H1 (cell line): ENCODE results near the gene HDAC2. TPM values are rescaled to one million over a fixed set of nuclear protein-coding genes. Genes with fewer than 3 reads are reported as not detected.

Experiments
- CTCF ChIA-PET: fragments of 300-600 bp; sonication (Branson Sonifier 250); formaldehyde crosslinking; loops from one replicate; lab custom pipeline; 2021; ENCODE audit not compliant: partially characterized antibody; lab: Charles Lee
- POLR2A ChIA-PET: fragments of 300-600 bp; sonication (Branson Sonifier 250); formaldehyde crosslinking; loops from one replicate; lab custom pipeline; 2021; ENCODE audit warnings: inconsistent platforms; ENCODE audit not compliant: partially characterized antibody; lab: Charles Lee
- DNase-seq, 2 experiments: peaks; one replicate each; pipeline versions ENCODE4 v3.0.0 to v3.0.0-alpha.2; 2010 to 2022; ENCODE audit warnings: low spot score in 2 of 2, low read depth in 1 of 2, mixed read lengths in 1 of 2
- FAIRE-seq: peaks from 2 replicates; lab custom pipeline; 2011; peaks lifted over from hg19 to GRCh38; lab: Jason Lieb, UNC
- H2AFZ ChIP-seq: 2 replicates; pipeline ENCODE4 v1.8.1; 2012; ENCODE audit warnings: low read length, inconsistent platforms
- H2AK5ac ChIP-seq: 2 replicates; pipeline ENCODE4 v1.6.1; 2013; ENCODE audit warnings: low read depth, low read length
- H2BK120ac ChIP-seq: replicated peaks from 2 replicates; pipeline ENCODE3; 2013; ENCODE audit warnings: low read depth, low read length, inconsistent platforms
- H2BK12ac ChIP-seq: 2 replicates; pipeline ENCODE4 v1.6.1; 2013; ENCODE audit warnings: low read depth, low read length
- H2BK15ac ChIP-seq: 2 replicates; pipeline ENCODE4 v1.6.1; 2013; ENCODE audit warnings: low read length
- H2BK20ac ChIP-seq: 2 replicates; pipeline ENCODE4 v1.6.1; 2013; ENCODE audit warnings: low read length
- H2BK5ac ChIP-seq: 2 replicates; pipeline ENCODE4 v1.6.1; 2013; ENCODE audit warnings: low read depth, low read length
- H3K14ac ChIP-seq: 2 replicates; pipeline ENCODE4 v1.6.1; 2013; ENCODE audit warnings: inconsistent platforms; ENCODE audit not compliant: insufficient read length
- H3K18ac ChIP-seq: 2 replicates; pipeline ENCODE4 v1.6.1; 2013; ENCODE audit warnings: low read length; ENCODE audit errors: extremely low read depth
- H3K23ac ChIP-seq: 2 replicates; pipeline ENCODE4 v1.6.1; 2013; ENCODE audit warnings: inconsistent platforms; ENCODE audit not compliant: insufficient read length
- H3K23me2 ChIP-seq: 2 replicates; pipeline ENCODE4 v1.6.1; 2013; ENCODE audit warnings: low read depth, low read length
- H3K27ac ChIP-seq: 2 replicates; pipeline ENCODE4 v1.6.1; 2011; ENCODE audit warnings: low read depth, low read length, inconsistent platforms
- H3K27me3 ChIP-seq, 4 experiments: replicated peaks in 1 of 4; 1 replicate in 1 of 4; 2 replicates in 3 of 4; pipeline versions ENCODE4 v1.6.1 to v1.8.1; 2011 to 2013; ENCODE audit warnings: low read length in 3 of 4, mild to moderate bottlenecking in 3 of 4, inconsistent platforms in 2 of 4, mixed read lengths in 2 of 4, moderate library complexity in 1 of 4; ENCODE audit not compliant: control insufficient read depth in 3 of 4, insufficient read depth in 3 of 4; ENCODE audit errors: extremely low read depth in 1 of 4
- H3K36me3 ChIP-seq, 4 experiments: 2 replicates each; pipeline versions ENCODE4 v1.6.1 to v1.8.1; 2011 to 2013; ENCODE audit warnings: mild to moderate bottlenecking in 4 of 4, low read length in 3 of 4, moderate library complexity in 2 of 4, control low read depth in 1 of 4, inconsistent platforms in 1 of 4; ENCODE audit not compliant: insufficient read depth in 4 of 4, control insufficient read depth in 2 of 4
- H3K4ac ChIP-seq: replicated peaks from 2 replicates; pipeline ENCODE3; 2013; ENCODE audit warnings: low read length, low read depth, mixed read lengths, inconsistent platforms; ENCODE audit not compliant: insufficient read length
- H3K4me1 ChIP-seq, 4 experiments: replicated peaks in 1 of 4; 1 replicate in 1 of 4; 2 replicates in 3 of 4; pipeline versions ENCODE4 v1.6.1 to v1.8.1; 2011 to 2013; ENCODE audit warnings: low read length in 3 of 4, inconsistent platforms in 2 of 4, mixed read lengths in 1 of 4; ENCODE audit not compliant: insufficient read depth in 4 of 4, control insufficient read depth in 3 of 4
- H3K4me2 ChIP-seq, 2 experiments: 2 replicates each; pipeline versions ENCODE4 v1.6.1 to v1.8.1; 2011 to 2013; ENCODE audit warnings: low read depth in 2 of 2, low read length in 2 of 2, control low read depth in 1 of 2, inconsistent platforms in 1 of 2, mild to moderate bottlenecking in 1 of 2; ENCODE audit not compliant: insufficient read depth in 1 of 2
- H3K4me3 ChIP-seq, 4 experiments: fragments of 200-600, 300-600 bp in 1 of 4; sonication (generic), shearing (Covaris generic), sonication (Bioruptor Twin) in 1 of 4; 2 replicates each; pipeline versions ENCODE4 v1.5.1 to v1.8.1; 2011 to 2016; ENCODE audit warnings: low read length in 4 of 4, low read depth in 3 of 4, control low read depth in 2 of 4, inconsistent platforms in 2 of 4, mild to moderate bottlenecking in 2 of 4, mixed read lengths in 1 of 4, moderate library complexity in 1 of 4; ENCODE audit not compliant: insufficient read depth in 2 of 4; ENCODE audit errors: extremely low read depth in 1 of 4
- H3K56ac ChIP-seq: replicated peaks from 2 replicates; pipeline ENCODE3; 2013; ENCODE audit warnings: low read depth, mild to moderate bottlenecking, mixed read lengths, low read length, inconsistent platforms; ENCODE audit not compliant: insufficient read length
- H3K79me1 ChIP-seq: 2 replicates; pipeline ENCODE4 v1.6.1; 2013; ENCODE audit warnings: low read depth, low read length, control low read depth
- H3K79me2 ChIP-seq, 2 experiments: 2 replicates each; pipeline versions ENCODE4 v1.6.1 to v1.8.1; 2012 to 2013; ENCODE audit warnings: low read length in 2 of 2, mild to moderate bottlenecking in 2 of 2, inconsistent platforms in 1 of 2; ENCODE audit not compliant: insufficient read depth in 2 of 2, control insufficient read depth in 1 of 2
- H3K9ac ChIP-seq, 4 experiments: replicated peaks in 1 of 4; 1 replicate in 1 of 4; 2 replicates in 3 of 4; pipeline versions ENCODE4 v1.6.1 to v1.8.1; 2011 to 2013; ENCODE audit warnings: low read depth in 3 of 4, low read length in 3 of 4, control low read depth in 2 of 4, mild to moderate bottlenecking in 2 of 4, moderate library complexity in 2 of 4, inconsistent platforms in 1 of 4; ENCODE audit errors: extremely low read depth in 1 of 4
- H3K9me3 ChIP-seq, 2 experiments: 2 replicates each; pipeline versions ENCODE4 v1.6.1 to v1.8.1; 2012 to 2013; ENCODE audit warnings: mild to moderate bottlenecking in 2 of 2, moderate library complexity in 2 of 2, control low read depth in 1 of 2, inconsistent platforms in 1 of 2, low read depth in 1 of 2, low read length in 1 of 2, mixed read lengths in 1 of 2; ENCODE audit not compliant: insufficient read depth in 2 of 2
- H4K20me1 ChIP-seq, 2 experiments: replicated peaks in 1 of 2; 2 replicates each; pipeline versions ENCODE3 to v1.8.1; 2011 to 2013; ENCODE audit warnings: inconsistent platforms in 2 of 2, low read length in 2 of 2, mild to moderate bottlenecking in 1 of 2; ENCODE audit not compliant: insufficient read depth in 2 of 2, control insufficient read depth in 1 of 2
- H4K5ac ChIP-seq: 2 replicates; pipeline ENCODE4 v1.6.1; 2013; ENCODE audit warnings: low read length, low read depth, mixed read lengths, inconsistent platforms; ENCODE audit not compliant: insufficient read length
- H4K8ac ChIP-seq: 2 replicates; pipeline ENCODE4 v1.8.0; 2013; ENCODE audit warnings: mild to moderate bottlenecking, moderate library complexity, low read length, inconsistent platforms; ENCODE audit not compliant: insufficient read depth; ENCODE audit errors: extremely low read depth
- H4K91ac ChIP-seq: replicated peaks from 2 replicates; pipeline ENCODE3; 2013; ENCODE audit warnings: low read length, mixed read lengths, inconsistent platforms; ENCODE audit not compliant: insufficient read length
- ATF3 ChIP-seq: IDR thresholded peaks from 2 replicates; pipeline ENCODE4 v1.6.1; 2011; ENCODE audit warnings: low read depth, mild to moderate bottlenecking, low read length; ENCODE audit not compliant: insufficient read depth
- BRCA1 ChIP-seq: IDR thresholded peaks from 2 replicates; pipeline ENCODE4 v1.6.1; 2012; ENCODE audit warnings: low read depth, low read length, improper control_type of control experiment
- CBX8 ChIP-seq: fragments of 300-800, 300-1000 bp; sonication (generic); IDR thresholded peaks from 2 replicates; pipeline ENCODE4 v1.7.1; 2016; ENCODE audit warnings: low read depth, low read length, borderline replicate concordance
- CHD1 ChIP-seq: IDR thresholded peaks from 2 replicates; pipeline ENCODE4 v1.6.1; 2012; ENCODE audit warnings: low read depth, low read length, improper control_type of control experiment
- CREB1 ChIP-seq: IDR thresholded peaks from 2 replicates; pipeline ENCODE4 v1.6.1; 2012; ENCODE audit warnings: inconsistent platforms
- FOSL1 ChIP-seq: IDR thresholded peaks from 2 replicates; pipeline ENCODE4 v1.6.1; 2011; ENCODE audit warnings: mild to moderate bottlenecking, low read depth, low read length, moderate library complexity; ENCODE audit not compliant: insufficient read depth
- GABPA ChIP-seq: IDR thresholded peaks from 2 replicates; pipeline ENCODE4 v1.6.1; 2011; ENCODE audit warnings: mild to moderate bottlenecking, low read length, moderate library complexity, borderline replicate concordance; ENCODE audit not compliant: insufficient read depth
- HDAC2 ChIP-seq, 2 experiments: fragments of 300-600 bp in 1 of 2; sonication (generic) in 1 of 2; IDR thresholded peaks; 2 replicates each; pipeline ENCODE4 v1.6.1; 2011 to 2012; ENCODE audit warnings: low read depth in 2 of 2, low read length in 2 of 2, mild to moderate bottlenecking in 2 of 2, moderate library complexity in 2 of 2, borderline replicate concordance in 1 of 2, inconsistent platforms in 1 of 2
- JUND ChIP-seq: IDR thresholded peaks from 2 replicates; pipeline ENCODE4 v1.6.1; 2011; ENCODE audit warnings: mild to moderate bottlenecking, improper control_type of control experiment, low read length
- POLR2AphosphoS5 ChIP-seq: IDR thresholded peaks from 2 replicates; pipeline ENCODE4 v1.6.1; 2011; ENCODE audit warnings: low read depth, low read length
- SIN3A ChIP-seq, 2 experiments: IDR thresholded peaks in 1 of 2; conservative IDR thresholded peaks in 1 of 2; 2 replicates each; pipeline ENCODE4 v1.6.1; 2011 to 2012; ENCODE audit warnings: low read length in 2 of 2, improper control_type of control experiment in 1 of 2, low read depth in 1 of 2, mild to moderate bottlenecking in 1 of 2
- SP1 ChIP-seq: IDR thresholded peaks from 2 replicates; pipeline ENCODE4 v1.6.1; 2011; ENCODE audit warnings: low read depth, low read length
- SP4 ChIP-seq: IDR thresholded peaks from 2 replicates; pipeline ENCODE4 v1.6.1; 2012; ENCODE audit warnings: low read length, inconsistent platforms
- WGBS, 2 experiments: shearing (Covaris generic) in 1 of 2; methylation state at CpG; one replicate each; pipeline versions ENCODE4 v1.1.6 to v1.1.7; 2013 to 2015; ENCODE audit warnings: low lambda C conversion rate in 2 of 2, mixed read lengths in 2 of 2, inconsistent platforms in 1 of 2, low coverage in 1 of 2, missing lambda C conversion rate in 1 of 2; ENCODE audit not compliant: insufficient replicate concordance in 2 of 2, insufficient coverage in 1 of 2, insufficient read length in 1 of 2; ENCODE audit errors: extremely low coverage in 1 of 2, missing lambda C conversion rate in 1 of 2; 5-methylcytosine and 5-hydroxymethylcytosine counted together
- polyA plus RNA-seq, 7 experiments: library from polyadenylated mRNA; depleted of rRNA in 3 of 7; stranded (reverse) in 5 of 7; unstranded in 2 of 7; fragments of >200 nt in 5 of 7; fragments of 200-250 nt in 2 of 7; gene quantifications; 1 replicate in 5 of 7; 2 replicates in 1 of 7; 4 replicates in 1 of 7; pipeline versions ENCODE4 v1.2.1 to v1.2.3, GENCODE V29; 2011 to 2013; ENCODE audit warnings: missing spikeins in 2 of 7, mixed read lengths in 2 of 7
- total RNA-seq: library from RNA; stranded (reverse); fragmentation: NEBNext Ultra II Directional; extraction: Animal tissue kit (Norgen Biotek cat#: 25700); gene quantifications from 2 replicates; pipeline ENCODE4 v1.2.1, GENCODE V29; 2021

HDAC2 gene
- total and polyA plus RNA-seq, 2 of the 8 experiments (the other 6 are each of a cell fraction or from before 2014, with no cell fraction given): 323 to 374 TPM

- Histone ChIP-seq H4K8ac (no peak overlapping the region), H3K27ac (no peak overlapping the region), H2BK12ac (no peak overlapping the region), H2BK5ac (no peak overlapping the region), H3K79me2 (peaks cover 31 to 100% of the 10 kb centered on the region in 2 experiments), H3K56ac (no peak overlapping the region), H3K9me3 (no peaks in the 10 kb centered on the region), H3K4me2 (no peak overlapping the region), H2BK120ac (no peak overlapping the region), H3K79me1 (no peaks in the 10 kb centered on the region), H3K18ac (no peak overlapping the region), H4K5ac (no peak overlapping the region), H3K27me3 (no peaks in the 10 kb centered on the region), H3K23ac (no peak overlapping the region), H3K36me3 (peaks cover 0 to 40% (median 11%) of the 10 kb centered on the region in 4 experiments; a peak in 5 of 8 replicates), H3K4me1 (peaks cover 0 to 10% (median 2%) of the 10 kb centered on the region in 4 experiments; a peak in 3 of 7 replicates), H3K4me3 (no peak overlapping the region; a peak in 1 of 8 replicates), H3K23me2 (no peaks in the 10 kb centered on the region), H4K20me1 (peaks cover 19 to 23% of the 10 kb centered on the region in 2 experiments), H2BK20ac (no peak overlapping the region), H2AFZ (no peak overlapping the region), H2BK15ac (no peak overlapping the region), H2AK5ac (no peak overlapping the region), H3K4ac (no peak overlapping the region), H4K91ac (no peak overlapping the region), H3K9ac (no peak overlapping the region), H3K14ac (no peak overlapping the region)
- FAIRE-seq: no peak
- CTCF ChIA-PET: no interaction called here
- DNase-seq: no peak
- WGBS, 2 experiments: 73% methylated on average over 2 of the region's 2 CpGs; no CpG with 5 or more reads in 1 of the 2 experiments
- POLR2A ChIA-PET: interaction anchor here (0.7 to 1.1 kb wide), 2 partner anchors 10 to 13 kb away, joined by 3 to 7 read pairs; partner anchors contain the start of gene HDAC2
- no peak for TF ChIP-seq HDAC2 (IDR thresholded peaks at IDR 0.05; ENCODE audit: borderline replicate concordance in 1 of 2, low read depth in 2 of 2, low read length in 2 of 2)
- no peak for TF ChIP-seq ATF3
- TF ChIP-seq FOSL1: no peak
- TF ChIP-seq SP1: no peak
- no peak for TF ChIP-seq CBX8
- no peak for TF ChIP-seq SIN3A (conservative IDR thresholded peaks at IDR 0.05 in 1 of 2, IDR thresholded peaks at IDR 0.05 in 1 of 2; ENCODE audit: low read depth in 1 of 2, low read length in 2 of 2)
- TF ChIP-seq BRCA1: no peak
- TF ChIP-seq CHD1: no peak
- no peak for TF ChIP-seq GABPA
- no peak for TF ChIP-seq SP4
- TF ChIP-seq POLR2AphosphoS5: no peak
- TF ChIP-seq CREB1: no peak
- no peak for TF ChIP-seq JUND
Observed at GRCh38 chr6:113960795-113961194, 10.2 kb downstream of the HDAC2 start.
